Measurements from ENCODE around the gene PDE11A. TPM values are rescaled to one million over a fixed set of nuclear protein-coding genes. Genes with fewer than 3 reads are reported as not detected.

The PDE11A gene
- total RNA-seq, 1 donor from 2014 or later: not detected

DNA sequence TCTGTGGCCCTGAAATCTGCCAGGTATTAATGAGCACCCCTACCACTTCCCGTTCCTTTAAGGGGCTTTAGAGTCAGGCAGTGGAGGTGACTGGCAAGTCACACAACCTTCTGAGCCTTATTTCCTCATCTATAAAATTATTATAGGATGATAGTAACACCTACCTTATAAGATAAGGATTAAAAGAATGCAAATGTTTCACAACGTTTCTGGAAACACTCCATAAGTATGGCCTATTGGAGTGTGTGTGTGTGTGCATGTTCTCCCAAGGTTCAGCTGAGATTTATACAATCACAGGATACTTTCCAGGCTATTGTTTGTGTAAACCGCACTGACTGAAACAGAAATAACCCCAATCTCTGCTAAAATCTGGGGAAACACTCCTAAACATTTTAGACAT lies 176.0 kb downstream of the PDE11A start:
- DNase-seq (ENCODE audit: low spot score): no peak
- intact Hi-C loops (cut with micrococcal nuclease): no loop called here
- Mint-ChIP-seq H3K27ac (no peak overlapping the region), H3K27me3 (ENCODE audit: insufficient read depth) (peaks cover 2% of the 10 kb centered on the region), H3K4me3 (no peak overlapping the region), H3K9me3 (no peaks in the 10 kb centered on the region), H3K36me3 (ENCODE audit: low read depth) (no peaks in the 10 kb centered on the region), H3K4me1 (ENCODE audit: low read depth) (no peaks in the 10 kb centered on the region)

GRCh38 chr2:177894546-177894945 lies 178.0 kb downstream of the PDE11A start:
- intact Hi-C loops (cut with micrococcal nuclease): no loop called here
- no peak for DNase-seq (ENCODE audit: low spot score)
- Mint-ChIP-seq H3K4me3 (no peak overlapping the region), H3K36me3 (ENCODE audit: low read depth) (no peaks in the 10 kb centered on the region), H3K4me1 (ENCODE audit: low read depth) (no peaks in the 10 kb centered on the region), H3K9me3 (no peaks in the 10 kb centered on the region), H3K27me3 (ENCODE audit: insufficient read depth) (peaks cover 4% of the 10 kb centered on the region), H3K27ac (no peak overlapping the region)

GRCh38 chr2:177893880-177894279 lies 178.7 kb downstream of the PDE11A start:
- Mint-ChIP-seq H3K4me1 (ENCODE audit: low read depth) (no peaks in the 10 kb centered on the region), H3K27ac (no peak overlapping the region), H3K9me3 (no peaks in the 10 kb centered on the region), H3K36me3 (ENCODE audit: low read depth) (no peaks in the 10 kb centered on the region), H3K4me3 (no peak overlapping the region), H3K27me3 (ENCODE audit: insufficient read depth) (peaks cover 5% of the 10 kb centered on the region)
- intact Hi-C loops (cut with micrococcal nuclease): no loop called here
- no peak for DNase-seq (ENCODE audit: low spot score)

DNA sequence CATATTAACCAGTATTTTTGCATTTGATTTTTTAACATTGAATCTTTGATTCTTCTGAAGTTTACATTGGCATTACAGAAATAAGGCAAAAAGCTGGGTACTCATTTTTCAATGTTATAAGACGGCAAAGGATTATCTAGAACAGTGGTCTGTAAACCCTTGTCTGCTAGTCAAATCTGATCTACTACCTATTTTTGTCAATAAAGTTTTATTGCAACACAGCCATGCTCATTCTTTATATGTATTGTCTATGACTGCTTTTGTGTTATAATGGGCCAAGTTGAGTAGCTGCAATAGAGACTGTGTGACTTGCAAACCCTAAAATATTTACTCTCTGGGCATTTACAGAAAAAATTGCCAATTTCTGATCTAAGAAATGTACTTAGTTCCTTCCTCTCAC lies 181.0 kb downstream of the PDE11A start:
- no peaks in the 10 kb centered on the region for H3K9me3 Mint-ChIP-seq

DNA sequence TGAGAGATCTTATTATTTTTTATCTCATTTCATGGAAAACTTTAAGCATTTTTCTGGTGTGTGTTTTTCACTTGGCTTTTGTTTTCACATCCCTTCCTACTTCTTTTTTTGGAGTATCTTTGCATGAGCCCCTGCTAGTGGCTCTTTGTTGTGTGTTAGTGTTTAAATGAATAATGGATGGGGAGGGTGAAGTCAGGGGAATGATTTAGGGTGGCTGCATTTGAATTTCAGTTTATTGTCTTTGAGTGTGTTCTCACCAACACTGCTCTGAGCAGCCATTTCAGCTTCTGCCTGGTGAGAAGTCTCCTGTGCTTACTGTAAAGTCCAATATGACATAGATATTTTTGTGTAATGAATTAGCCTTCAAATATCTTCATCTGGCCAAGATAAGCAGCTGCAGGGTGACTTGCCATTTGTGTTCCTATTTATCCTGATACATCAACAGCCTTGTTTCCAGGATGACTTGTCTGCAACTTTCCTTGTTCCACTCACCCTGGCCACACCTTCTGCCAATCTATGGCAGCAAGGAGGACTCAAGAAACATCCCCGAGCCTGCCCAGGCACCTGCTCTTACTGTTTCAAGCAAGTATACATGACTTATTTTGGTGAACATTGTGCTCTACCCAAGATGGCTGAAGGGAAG lies 182.6 kb downstream of the PDE11A start:
- H3K27me3 Mint-ChIP-seq (ENCODE audit: insufficient read depth): peaks cover 13% of the 10 kb centered on the region

More for the DNA sequence above, 181.0 kb downstream of the PDE11A start:
- H3K36me3 Mint-ChIP-seq (ENCODE audit: low read depth): no peaks in the 10 kb centered on the region
- intact Hi-C loops (cut with micrococcal nuclease): no loop called here
- H3K27ac Mint-ChIP-seq: no peak overlapping the region
- no peak for DNase-seq (ENCODE audit: low spot score)
- H3K4me1 Mint-ChIP-seq (ENCODE audit: low read depth): no peaks in the 10 kb centered on the region
- H3K4me3 Mint-ChIP-seq: no peak overlapping the region
- H3K27me3 Mint-ChIP-seq (ENCODE audit: insufficient read depth): peaks cover 8% of the 10 kb centered on the region

GRCh38 chr2:177888581-177888980 lies 184.0 kb downstream of the PDE11A start:
- Mint-ChIP-seq H3K27me3 (ENCODE audit: insufficient read depth) (peaks cover 13% of the 10 kb centered on the region), H3K27ac (no peak overlapping the region), H3K9me3 (no peaks in the 10 kb centered on the region), H3K36me3 (ENCODE audit: low read depth) (no peaks in the 10 kb centered on the region), H3K4me3 (no peak overlapping the region), H3K4me1 (ENCODE audit: low read depth) (no peaks in the 10 kb centered on the region)
- intact Hi-C loops (cut with micrococcal nuclease): no loop called here
- no peak for DNase-seq (ENCODE audit: low spot score)

More for the DNA sequence above, 182.6 kb downstream of the PDE11A start:
- no peak overlapping the region for H3K27ac Mint-ChIP-seq
- no peaks in the 10 kb centered on the region for H3K9me3 Mint-ChIP-seq
- intact Hi-C loops (cut with micrococcal nuclease): no loop called here
- H3K36me3 Mint-ChIP-seq (ENCODE audit: low read depth): no peaks in the 10 kb centered on the region
- DNase-seq (ENCODE audit: low spot score): no peak
- H3K4me3 Mint-ChIP-seq: no peak overlapping the region
- no peaks in the 10 kb centered on the region for H3K4me1 Mint-ChIP-seq (ENCODE audit: low read depth)

- Mint-ChIP-seq H3K36me3 (ENCODE audit: low read depth) (no peaks in the 10 kb centered on the region), H3K27ac (no peak overlapping the region), H3K4me3 (no peak overlapping the region), H3K27me3 (ENCODE audit: insufficient read depth) (peaks cover 13% of the 10 kb centered on the region), H3K4me1 (ENCODE audit: low read depth) (no peaks in the 10 kb centered on the region), H3K9me3 (no peaks in the 10 kb centered on the region)
- DNase-seq (ENCODE audit: low spot score): no peak
- intact Hi-C loops (cut with micrococcal nuclease): no loop called here
Observed at GRCh38 chr2:177887722-177888121, 184.9 kb downstream of the PDE11A start.

- H3K27me3 Mint-ChIP-seq (ENCODE audit: insufficient read depth): peaks cover 13% of the 10 kb centered on the region
- H3K4me3 Mint-ChIP-seq: no peak overlapping the region
- no peaks in the 10 kb centered on the region for H3K9me3 Mint-ChIP-seq
- no peak for DNase-seq (ENCODE audit: low spot score)
- no peak overlapping the region for H3K27ac Mint-ChIP-seq
- no peaks in the 10 kb centered on the region for H3K36me3 Mint-ChIP-seq (ENCODE audit: low read depth)
- intact Hi-C loops (cut with micrococcal nuclease): no loop called here
- H3K4me1 Mint-ChIP-seq (ENCODE audit: low read depth): no peaks in the 10 kb centered on the region
Observed at GRCh38 chr2:177886824-177887223, 185.8 kb downstream of the PDE11A start.

DNA sequence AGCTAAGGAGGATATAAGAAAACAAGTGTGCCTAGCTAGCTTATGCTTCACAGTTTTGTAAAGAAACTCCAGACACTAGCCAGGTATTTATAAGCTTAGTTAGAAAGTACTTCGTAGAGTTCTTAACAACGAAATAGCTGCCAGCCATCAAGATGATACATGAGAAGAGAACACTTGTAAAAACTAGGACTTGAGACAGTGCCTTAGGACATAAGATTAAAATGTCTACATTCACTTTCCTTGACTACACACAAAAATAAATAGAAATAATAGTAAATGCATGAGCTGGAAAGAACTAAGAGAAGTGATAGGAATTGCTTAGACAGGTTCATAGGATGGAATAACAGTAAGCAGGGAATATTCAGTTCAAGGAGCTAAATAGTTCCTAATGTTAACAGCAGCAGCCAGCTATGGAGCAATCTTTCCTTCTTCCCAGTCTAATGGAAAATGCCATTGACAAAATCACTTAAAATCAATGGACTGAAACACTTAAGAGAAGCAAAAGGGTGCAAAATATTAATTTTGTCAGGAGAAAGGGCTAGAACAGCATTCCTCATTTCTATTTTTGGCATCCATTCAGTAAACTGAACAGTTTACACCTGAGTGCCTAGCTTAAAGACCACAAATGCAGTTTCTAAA lies 186.6 kb downstream of the PDE11A start:
- Mint-ChIP-seq H3K27me3 (ENCODE audit: insufficient read depth) (peaks cover 13% of the 10 kb centered on the region), H3K27ac (no peak overlapping the region), H3K36me3 (ENCODE audit: low read depth) (no peaks in the 10 kb centered on the region), H3K9me3 (no peaks in the 10 kb centered on the region), H3K4me1 (ENCODE audit: low read depth) (no peaks in the 10 kb centered on the region), H3K4me3 (no peak overlapping the region)
- intact Hi-C loops (cut with micrococcal nuclease): no loop called here
- no peak for DNase-seq (ENCODE audit: low spot score)

GRCh38 chr2:177883177-177883576 lies 189.4 kb downstream of the PDE11A start:
- Mint-ChIP-seq H3K27me3 (ENCODE audit: insufficient read depth) (peaks cover 7% of the 10 kb centered on the region), H3K4me3 (no peak overlapping the region), H3K36me3 (ENCODE audit: low read depth) (no peaks in the 10 kb centered on the region), H3K9me3 (no peaks in the 10 kb centered on the region), H3K4me1 (ENCODE audit: low read depth) (no peaks in the 10 kb centered on the region), H3K27ac (no peak overlapping the region)
- DNase-seq (ENCODE audit: low spot score): no peak
- intact Hi-C loops (cut with micrococcal nuclease): no loop called here

DNA sequence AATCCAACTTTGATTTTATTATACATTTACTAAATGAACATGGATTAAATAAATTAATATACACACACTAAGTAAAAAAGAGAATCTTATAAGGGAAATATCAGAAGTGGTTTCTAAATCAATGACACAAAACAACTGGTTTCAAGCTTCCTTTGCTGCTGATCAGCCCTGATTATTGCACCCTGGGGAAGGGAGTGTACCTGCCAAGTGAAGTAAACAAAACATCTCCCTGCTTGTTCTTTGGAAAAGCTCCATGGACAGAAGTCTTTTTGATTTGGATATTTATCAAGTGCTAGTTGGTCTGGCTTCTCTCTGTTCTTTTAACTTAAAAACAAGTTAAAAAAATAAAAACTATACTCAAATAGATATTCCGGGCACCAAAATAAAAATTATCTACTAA lies 190.1 kb downstream of the PDE11A start:
- H3K36me3 Mint-ChIP-seq (ENCODE audit: low read depth): no peaks in the 10 kb centered on the region
- DNase-seq (ENCODE audit: low spot score): no peak
- H3K27ac Mint-ChIP-seq: no peak overlapping the region
- intact Hi-C loops (cut with micrococcal nuclease): no loop called here
- no peak overlapping the region for H3K4me3 Mint-ChIP-seq
- peaks cover 10% of the 10 kb centered on the region for H3K27me3 Mint-ChIP-seq (ENCODE audit: insufficient read depth)
- H3K4me1 Mint-ChIP-seq (ENCODE audit: low read depth): no peaks in the 10 kb centered on the region
- no peaks in the 10 kb centered on the region for H3K9me3 Mint-ChIP-seq

- Mint-ChIP-seq H3K36me3 (ENCODE audit: low read depth) (no peaks in the 10 kb centered on the region), H3K27me3 (ENCODE audit: insufficient read depth) (peaks cover 12% of the 10 kb centered on the region), H3K27ac (no peak overlapping the region), H3K4me3 (no peak overlapping the region), H3K9me3 (no peaks in the 10 kb centered on the region), H3K4me1 (ENCODE audit: low read depth) (no peaks in the 10 kb centered on the region)
- intact Hi-C loops (cut with micrococcal nuclease): no loop called here
- DNase-seq (ENCODE audit: low spot score): no peak
Observed at GRCh38 chr2:177881921-177882320, 190.7 kb downstream of the PDE11A start.

- Mint-ChIP-seq H3K4me1 (ENCODE audit: low read depth) (no peaks in the 10 kb centered on the region), H3K27ac (no peak overlapping the region), H3K27me3 (ENCODE audit: insufficient read depth) (peaks cover 11% of the 10 kb centered on the region), H3K36me3 (ENCODE audit: low read depth) (no peaks in the 10 kb centered on the region), H3K4me3 (no peak overlapping the region), H3K9me3 (no peaks in the 10 kb centered on the region)
- intact Hi-C loops (cut with micrococcal nuclease): no loop called here
- no peak for DNase-seq (ENCODE audit: low spot score)
Observed at GRCh38 chr2:177881008-177881747, 191.4 kb downstream of the PDE11A start.
